Measurements from ENCODE around the gene TRPM2.
"Not testable (repeated sequence)": the region's sequence is repeated elsewhere in the genome, so short reads cannot be mapped to it uniquely, and the experiment has no call there.

The TRPM2 gene

GRCh38 chr21:44389335-44389734, 35.9 kb downstream of the TRPM2 start:
- no peak for DNase-seq
- intact Hi-C loops (cut with DNase I): no loop called here

DNA sequence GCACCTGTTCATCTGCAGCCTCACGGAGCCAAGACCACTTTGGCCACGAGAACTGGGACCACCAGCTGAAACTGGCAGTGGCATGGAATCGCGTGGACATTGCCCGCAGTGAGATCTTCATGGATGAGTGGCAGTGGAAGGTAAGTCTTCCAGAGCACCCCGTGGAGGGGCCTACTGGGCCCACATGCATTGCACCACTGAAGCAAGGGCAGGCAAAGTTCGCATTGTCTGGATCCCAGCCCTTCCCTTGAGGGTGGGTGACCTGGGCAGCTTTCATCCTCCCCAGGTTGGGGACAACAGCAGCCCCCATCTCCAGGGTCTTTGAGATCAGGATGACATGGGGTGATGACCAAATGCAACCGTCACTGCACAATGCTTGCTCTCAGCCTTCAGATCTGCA, 37.5 kb downstream of the TRPM2 start:
- intact Hi-C loops (cut with DNase I): no loop called here
- DNase-seq: peak in 1 of 10 donors; percentile 21

- intact Hi-C loops (cut with DNase I): no loop called here
- peak in 1 of 10 donors; percentile 61 for DNase-seq
Measured at GRCh38 chr21:44391345-44392091, 38.1 kb downstream of the TRPM2 start.

GRCh38 chr21:44392185-44392584, 38.8 kb downstream of the TRPM2 start:
- DNase-seq: no peak
- intact Hi-C loops (cut with DNase I): no loop called here

- no peak for DNase-seq
- intact Hi-C loops (cut with DNase I): no loop called here
Measured at GRCh38 chr21:44392916-44393315, 39.5 kb downstream of the TRPM2 start.

- intact Hi-C loops (cut with DNase I): no loop called here
- DNase-seq: no peak
Measured at GRCh38 chr21:44394733-44395132, 41.3 kb downstream of the TRPM2 start.

DNA sequence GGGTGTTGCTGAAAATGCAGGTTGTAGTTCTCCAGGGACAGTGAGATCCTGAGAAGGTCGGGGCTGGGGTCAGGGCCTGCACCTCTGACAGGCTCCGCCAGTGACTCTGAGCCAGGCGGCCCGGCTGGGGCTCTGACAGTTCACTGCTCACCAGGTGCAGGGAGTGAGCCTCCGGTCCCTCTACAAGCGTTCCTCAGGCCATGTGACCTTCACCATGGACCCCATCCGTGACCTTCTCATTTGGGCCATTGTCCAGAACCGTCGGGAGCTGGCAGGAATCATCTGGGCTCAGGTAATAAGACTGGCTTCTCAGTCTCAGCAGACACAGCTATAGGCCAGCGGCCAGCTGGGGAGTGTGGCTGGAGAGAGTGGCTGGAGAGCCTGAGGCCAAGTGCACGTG, 41.8 kb downstream of the TRPM2 start:
- intact Hi-C loops (cut with DNase I): no loop called here

DNA sequence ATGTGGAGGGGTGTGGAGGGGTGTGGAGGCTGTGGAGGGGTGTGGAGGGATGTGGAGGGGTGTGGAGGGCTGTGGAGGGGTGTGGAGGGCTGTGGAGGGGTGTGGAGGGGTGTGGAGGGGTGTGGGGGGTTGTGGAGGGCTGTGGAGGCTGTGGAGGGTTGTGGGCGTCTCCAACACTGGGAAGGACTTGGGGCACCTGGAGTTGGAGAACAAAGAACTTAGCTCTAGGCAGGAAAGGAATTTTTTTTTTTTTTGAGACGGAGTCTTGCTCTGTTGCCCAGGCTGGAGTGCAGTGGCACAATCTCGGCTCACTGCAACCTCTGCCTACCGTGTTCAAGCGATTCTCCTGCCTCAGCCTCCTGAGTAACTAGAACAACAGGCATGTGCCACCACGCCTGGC, 43.4 kb downstream of the TRPM2 start:
- intact Hi-C loops (cut with DNase I); DNase-seq: not testable (repeated sequence)

More for the DNA sequence above, 41.8 kb downstream of the TRPM2 start:
- DNase-seq: peak in 2 of 10 donors; percentile 38 to 52

DNA sequence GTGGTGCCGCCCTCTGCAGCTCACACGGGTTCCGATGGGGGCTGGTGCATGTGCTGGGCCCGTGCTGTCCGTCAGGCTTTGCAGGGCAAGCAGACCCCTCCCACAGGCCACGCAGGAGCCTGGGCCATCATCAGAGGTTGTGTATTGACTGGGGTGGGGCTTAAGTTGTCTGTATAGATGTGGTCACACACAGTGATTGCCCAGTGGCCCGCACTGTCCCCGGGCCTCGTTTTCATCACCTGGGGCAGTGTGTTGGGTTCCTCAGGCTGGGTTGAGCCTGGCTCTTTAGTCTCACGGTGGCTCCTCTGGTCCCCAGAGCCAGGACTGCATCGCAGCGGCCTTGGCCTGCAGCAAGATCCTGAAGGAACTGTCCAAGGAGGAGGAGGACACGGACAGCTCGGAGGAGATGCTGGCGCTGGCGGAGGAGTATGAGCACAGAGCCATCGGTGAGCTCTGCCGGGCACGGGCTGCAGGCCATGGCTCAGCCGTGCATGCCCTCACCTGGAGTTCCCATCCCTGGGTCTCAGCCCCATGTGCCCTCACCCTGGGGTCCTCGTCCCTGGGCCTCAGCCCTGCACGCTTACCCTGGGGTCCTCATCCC, 44.1 kb downstream of the TRPM2 start:
- intact Hi-C loops (cut with DNase I): no loop called here
- peak in 1 of 10 donors; percentile 77 for DNase-seq

DNA sequence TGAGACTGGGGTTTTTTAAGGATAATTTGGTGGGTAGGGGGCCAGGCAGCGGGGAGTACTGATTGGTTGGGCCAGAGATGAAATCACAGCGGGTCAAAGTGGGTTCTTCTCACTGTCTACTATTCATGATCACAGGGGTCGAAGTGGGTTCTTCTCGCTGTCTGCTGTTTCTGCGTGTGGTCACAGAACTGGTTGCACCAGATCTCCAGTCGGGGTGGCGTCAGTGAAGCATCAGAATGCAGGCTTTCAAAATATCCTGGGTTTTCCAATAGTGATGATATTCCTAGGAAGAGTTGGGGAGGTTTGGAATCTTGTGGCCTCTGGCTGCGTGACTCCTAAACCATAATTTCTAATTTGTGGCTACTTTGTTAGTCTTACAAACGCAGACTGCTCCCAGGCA, 45.1 kb downstream of the TRPM2 start:
- no peak for DNase-seq
- intact Hi-C loops (cut with DNase I): no loop called here

DNA sequence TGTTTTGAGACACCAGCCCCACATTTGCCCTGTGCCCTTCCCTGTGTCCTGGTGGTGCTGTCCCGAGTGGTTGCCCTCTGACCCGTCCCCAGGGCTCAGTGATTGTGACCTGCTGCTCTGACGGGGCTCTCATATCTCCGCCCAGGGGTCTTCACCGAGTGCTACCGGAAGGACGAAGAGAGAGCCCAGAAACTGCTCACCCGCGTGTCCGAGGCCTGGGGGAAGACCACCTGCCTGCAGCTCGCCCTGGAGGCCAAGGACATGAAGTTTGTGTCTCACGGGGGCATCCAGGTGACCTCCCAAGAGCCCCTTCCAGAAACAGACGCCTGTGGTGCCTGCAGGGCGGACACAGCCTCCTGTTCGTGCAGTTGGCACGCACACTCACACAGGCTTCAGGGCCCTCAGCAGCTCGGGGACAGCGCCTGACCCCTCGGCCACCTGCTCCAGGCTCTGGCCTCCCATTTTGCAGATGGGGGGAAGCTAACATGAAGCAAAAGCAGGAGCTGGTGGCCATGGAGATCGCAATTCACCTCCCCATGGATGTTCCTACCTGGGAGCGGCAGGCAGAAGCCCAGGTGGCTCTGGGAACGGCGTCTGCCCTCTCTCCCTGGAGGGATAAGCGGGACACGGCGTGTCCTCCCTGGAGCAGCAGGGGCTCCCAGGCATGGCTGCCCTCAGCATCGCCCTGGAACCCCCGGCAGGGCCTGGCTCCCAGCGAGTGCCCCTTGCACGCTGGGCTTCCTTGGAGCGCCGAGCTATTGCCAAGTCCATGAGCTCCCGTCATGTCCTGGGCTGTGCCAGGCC, 45.9 kb downstream of the TRPM2 start:
- DNase-seq: peak in 2 of 10 donors; percentile 67 to 77
- intact Hi-C loops (cut with DNase I): no loop called here

GRCh38 chr21:44399955-44400790, 46.8 kb downstream of the TRPM2 start:
- DNase-seq: peak in 2 of 10 donors; percentile 71 to 74
- intact Hi-C loops (cut with DNase I): no loop called here

DNA sequence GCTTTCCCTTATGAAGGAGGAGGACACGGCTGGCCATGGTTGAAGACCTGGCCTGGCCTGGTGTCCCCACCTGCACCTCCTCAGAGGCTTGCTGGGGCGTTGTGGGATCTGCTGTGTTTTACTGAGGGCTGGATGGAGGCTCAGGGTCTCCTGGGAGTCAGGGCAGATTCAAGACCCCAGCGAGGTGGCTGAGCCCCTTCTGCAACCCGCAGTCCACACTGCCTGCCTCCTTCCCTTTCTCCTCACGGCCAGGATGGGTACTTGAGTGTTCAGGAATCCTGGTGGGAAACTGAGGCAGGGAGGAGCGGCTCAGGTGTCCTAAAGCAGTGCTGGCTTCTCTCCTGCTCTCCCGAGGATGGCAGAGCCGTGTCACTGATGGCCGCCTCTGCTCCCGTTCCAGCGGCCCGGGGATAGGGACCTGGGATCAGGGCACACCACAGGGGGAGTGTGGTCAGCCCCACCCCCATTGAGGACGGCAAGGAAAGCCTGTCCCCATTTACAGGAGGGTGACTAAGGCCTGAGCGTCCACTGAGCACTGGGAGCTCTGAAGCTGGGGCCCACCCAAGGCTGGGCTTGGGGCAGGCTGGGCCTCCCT, 47.5 kb downstream of the TRPM2 start:
- intact Hi-C loops (cut with DNase I): no loop called here
- DNase-seq: peak in 2 of 10 donors; percentile 54 to 67

DNA sequence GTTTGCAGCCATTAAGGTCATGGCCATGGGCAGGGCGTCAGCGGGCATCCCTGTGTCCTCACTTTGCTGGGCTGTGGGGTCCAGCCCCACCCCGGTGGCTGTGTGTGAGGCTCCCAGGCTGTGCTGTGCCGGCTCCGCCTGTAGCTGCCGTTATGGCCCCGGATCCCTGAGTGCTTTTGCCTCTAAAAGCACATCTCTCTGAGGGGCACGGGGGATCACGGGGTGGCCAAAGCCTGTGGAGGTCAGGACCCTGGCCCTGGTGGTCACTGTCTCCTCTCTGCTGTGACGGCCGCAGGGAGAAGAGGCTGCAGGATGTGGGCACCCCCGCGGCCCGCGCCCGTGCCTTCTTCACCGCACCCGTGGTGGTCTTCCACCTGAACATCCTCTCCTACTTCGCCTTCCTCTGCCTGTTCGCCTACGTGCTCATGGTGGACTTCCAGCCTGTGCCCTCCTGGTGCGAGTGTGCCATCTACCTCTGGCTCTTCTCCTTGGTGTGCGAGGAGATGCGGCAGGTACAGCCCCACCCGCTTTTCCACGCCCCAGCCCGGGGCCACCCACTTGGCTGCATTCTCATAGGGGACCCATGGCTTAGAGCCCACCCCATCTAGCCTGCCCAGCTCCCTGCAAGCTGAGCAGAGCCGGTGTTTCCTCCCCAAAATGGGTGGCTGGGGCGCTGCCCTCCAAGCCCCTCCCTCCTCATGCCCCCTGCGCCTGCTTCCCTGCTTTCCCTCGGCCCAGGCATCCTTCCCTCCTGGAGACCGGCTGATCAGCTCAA, 48.2 kb downstream of the TRPM2 start:
- intact Hi-C loops (cut with DNase I): no loop called here
- DNase-seq: peak in 2 of 10 donors; percentile 75 to 81

- intact Hi-C loops (cut with DNase I): no loop called here
- peak in 3 of 10 donors; percentile 75 to 84 (median 78) for DNase-seq
Measured at GRCh38 chr21:44402323-44403105, 49.1 kb downstream of the TRPM2 start.

DNA sequence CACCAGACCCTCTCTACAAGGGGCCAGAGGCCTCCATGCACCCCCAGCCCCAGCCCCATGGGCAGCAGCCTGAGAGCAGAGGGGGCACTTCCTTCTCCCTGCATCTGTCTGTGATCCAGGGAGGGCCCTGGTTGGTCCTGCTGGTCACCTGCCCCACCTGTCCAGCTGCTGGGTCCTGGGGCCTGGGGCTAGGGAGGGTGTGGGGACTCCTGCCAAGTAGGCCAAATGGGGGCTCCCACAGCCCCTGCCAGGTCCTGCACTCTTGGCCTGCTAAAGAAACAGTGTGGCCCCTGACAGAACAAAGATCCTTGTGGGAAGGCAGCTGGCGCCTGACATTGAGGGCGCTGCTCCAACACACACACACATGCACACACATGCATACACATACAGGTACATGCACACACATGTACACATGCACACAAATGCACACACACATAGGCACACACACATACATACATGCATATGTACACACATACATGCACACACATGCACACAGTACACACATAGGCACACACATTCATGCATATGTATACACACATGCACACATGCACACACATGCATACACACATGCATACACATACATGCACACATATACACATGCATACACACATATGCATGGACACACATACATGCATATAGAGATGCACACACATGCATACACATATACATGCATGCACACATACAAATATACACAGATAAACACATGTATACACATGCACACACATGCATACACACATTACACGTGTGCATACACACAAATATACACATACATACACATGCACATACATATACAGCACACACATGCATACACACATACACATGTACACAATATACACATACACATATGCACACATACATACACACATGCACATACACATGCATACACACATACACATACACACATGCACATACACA, 49.9 kb downstream of the TRPM2 start:
- DNase-seq: peak in 2 of 10 donors; percentile 52 to 58
- intact Hi-C loops (cut with DNase I): no loop called here

DNA sequence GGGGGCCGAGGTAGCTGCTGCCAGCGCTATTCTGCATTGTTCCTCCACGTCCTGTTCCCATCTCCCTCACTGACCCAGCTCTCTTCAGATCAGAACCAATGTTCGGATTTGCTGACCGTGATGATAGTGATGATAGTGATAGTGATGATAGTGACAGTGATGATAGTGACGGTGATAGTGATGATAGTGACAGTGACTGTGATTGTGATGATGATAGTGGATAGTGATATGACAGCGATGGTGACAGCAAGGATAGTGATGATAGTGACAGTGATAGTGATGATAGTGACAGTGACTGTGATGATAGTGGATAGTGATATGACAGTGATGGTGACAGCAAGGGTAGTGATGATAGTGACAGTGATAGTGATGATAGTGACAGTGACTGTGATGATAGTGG, 51.1 kb downstream of the TRPM2 start:
- DNase-seq; intact Hi-C loops (cut with DNase I): not testable (repeated sequence)
